T-helper 1 cell treated with Interleukin-12 subunit alpha and Interleukin-12 subunit beta and Interleukin-4 antibody, amounts not matched to agents 30 ng/mL and 1 ng/mL, for 36 hours (primary cell): ENCODE data around the gene TMED3. TPM values are rescaled to one million over a fixed set of nuclear protein-coding genes. Genes with fewer than 3 reads are reported as not detected.

Experiments used
- intact Hi-C: fragments of 100-400 bp; cut with micrococcal nuclease; formaldehyde crosslinking; loops from one replicate; pipeline ENCODE4 v1.15.1; 2024
- total RNA-seq: library from RNA; stranded (reverse); gene quantifications from 2 replicates; pipeline ENCODE4 v1.2.3, GENCODE V29; 2022

Gene TMED3
- total RNA-seq = 45.0 and 45.3 TPM in 2 replicates

DNA sequence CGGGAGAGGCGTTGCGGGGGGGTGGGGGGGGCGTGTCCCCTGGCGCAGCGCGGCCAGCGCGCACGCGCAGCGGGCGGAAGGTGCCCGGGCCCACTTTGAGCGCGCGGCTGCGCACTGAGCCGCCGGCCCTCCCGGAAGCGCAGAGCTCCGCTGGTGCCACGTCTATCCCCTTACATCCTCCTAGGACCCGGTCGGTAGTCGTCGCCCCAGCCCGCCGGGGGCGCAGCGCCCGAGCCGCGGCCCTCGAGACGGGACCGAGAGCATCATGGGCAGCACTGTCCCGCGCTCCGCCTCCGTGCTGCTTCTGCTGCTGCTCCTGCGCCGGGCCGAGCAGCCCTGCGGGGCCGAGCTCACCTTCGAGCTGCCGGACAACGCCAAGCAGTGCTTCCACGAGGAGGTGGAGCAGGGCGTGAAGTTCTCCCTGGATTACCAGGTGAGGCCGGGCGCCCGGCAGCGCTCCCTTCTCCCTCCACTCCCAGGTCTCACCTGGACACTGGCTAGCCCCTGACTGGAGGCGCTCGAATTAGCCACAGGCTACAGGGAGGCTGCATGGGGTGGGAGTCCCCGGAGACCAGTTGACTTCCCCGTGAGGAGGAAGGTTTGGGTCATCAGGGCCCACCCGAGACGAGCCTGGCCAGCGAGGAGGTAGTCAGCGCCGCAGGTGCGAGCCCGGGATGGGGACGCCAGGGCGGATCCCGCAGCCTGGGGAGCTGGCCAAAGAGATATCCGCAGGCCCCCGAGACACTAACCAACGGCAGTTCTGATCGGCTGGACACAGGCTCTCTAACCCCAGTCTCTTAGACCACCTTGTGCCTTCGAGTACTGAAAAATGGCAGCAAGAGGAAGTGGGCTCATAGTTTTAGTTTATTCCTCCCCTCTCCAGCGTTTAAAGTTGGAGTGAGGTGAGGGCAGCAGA is at the start of gene TMED3:
Gene TMED3 (plus strand): TSS at position 128 of the 916 bp plus-strand sequence. CDS start 138 bp downstream, at position 266.
- intact Hi-C loops = loop anchor here (2.0 to 10.0 kb wide), 2 partner anchors 842 to 1984 kb away; partner anchors contain the start of gene FAH

DNA sequence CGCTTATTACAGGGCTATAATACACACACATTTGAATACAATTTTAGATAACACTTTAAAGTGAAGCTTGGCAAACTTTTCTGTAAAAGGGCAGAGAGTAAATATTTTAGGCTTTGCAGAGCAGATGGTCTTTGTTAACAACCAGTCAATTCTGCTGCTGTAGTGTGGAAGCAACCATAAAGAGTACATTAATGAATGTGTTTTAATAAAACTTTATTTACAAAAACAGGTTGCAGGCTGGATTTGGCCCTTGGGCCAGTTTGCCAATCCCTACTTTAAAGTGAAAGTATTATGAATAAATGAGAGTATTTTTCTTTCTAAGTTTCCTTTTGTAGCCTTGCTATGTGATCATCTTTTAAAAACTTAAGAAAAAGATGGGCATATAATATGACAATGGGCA is 49.1 kb upstream of the TMED3 start:
- intact Hi-C loops = no loop called here

DNA sequence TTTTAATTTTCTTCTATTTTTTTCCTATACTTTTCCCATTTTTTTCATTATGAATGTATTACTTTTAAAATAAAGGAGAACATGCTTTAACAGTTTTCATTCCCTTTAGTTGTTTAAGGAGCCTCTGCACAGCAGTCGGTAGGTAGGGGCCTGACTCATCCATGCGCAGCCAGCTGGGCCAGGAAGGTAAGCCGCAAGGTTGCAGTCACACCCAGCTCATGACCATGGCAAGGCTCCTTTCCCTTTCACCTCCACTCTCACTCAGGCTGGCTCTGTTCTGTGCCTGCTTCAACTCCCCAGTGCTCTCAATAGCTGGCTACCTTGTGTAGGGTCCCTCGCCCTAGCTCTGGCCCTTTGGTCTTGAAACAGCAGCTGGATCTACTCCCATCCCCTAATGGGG is 45.7 kb upstream of the TMED3 start:
- intact Hi-C loops = no loop called here

DNA sequence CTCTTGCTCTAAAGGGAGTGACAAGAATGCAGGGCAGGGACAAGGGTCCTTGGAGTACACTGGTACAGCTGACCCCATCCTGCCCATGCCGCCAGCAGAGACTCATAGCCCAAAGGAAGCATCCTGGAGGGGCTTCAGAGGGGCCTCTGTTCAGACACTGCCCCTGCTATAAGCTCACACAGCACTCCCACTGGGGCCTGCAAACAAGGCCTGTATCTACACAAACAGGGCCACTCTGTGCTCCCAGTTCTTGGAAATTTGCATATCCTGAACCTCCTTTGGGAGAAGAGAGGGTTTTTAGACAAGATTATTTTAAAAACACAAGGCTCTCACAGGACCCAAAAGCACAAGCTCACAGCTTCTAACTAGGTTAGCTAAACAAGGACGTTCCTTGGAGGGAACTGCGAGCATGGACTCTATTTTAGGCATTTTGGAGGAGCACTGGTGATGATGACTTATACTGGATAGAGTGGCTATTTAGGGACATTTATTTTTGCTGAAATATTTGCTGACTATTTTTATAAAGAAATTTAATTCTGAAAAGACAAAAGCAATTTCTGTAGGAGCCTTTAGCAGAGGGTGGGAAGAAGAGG is 44.8 kb upstream of the TMED3 start:
- intact Hi-C loops = no loop called here

DNA sequence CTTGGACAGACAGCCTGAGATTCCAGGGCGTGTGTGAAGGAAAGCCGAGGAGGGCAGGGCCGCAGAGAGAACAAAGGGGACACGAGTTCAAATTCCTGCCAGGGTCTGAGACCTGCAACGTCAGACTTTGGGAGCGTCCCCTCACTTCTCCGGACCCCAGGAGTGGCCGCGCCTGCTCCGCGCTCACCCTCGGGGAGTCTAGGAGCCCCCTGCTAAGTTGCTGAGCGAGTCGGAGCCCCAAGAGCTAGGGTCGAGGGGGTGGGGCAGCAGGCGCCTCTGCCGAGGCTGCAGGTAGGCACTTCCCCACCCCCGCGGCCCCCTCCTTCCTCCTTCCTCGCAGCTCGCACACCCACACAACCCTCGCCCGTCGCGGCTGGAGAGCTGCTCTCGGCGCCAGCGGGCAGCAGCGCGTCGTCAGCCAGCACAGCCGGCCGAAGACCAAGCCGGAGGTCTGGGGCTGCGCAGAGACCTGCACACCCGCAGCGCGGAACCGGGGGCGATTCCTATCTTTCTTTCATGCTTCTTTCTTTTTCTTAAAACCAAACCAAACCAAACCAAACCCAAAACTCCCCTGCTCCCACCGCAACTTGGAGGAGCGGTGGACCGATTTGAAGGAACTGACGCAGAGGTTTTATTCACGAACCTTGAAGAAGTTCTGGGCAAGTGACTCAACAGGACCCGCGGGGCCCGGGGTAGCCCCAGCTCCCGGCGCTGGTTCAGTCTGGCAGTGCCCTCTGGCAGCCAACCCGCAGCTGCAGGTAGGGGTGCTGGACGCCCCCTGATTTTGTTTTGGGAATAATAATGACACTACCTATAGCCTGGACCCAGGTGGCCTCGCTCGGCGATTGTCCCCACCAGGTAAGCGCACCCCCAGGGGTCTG is 28.3 kb upstream of the TMED3 start, which contains the start of gene ANKRD34C:
Gene ANKRD34C (plus strand): TSS at position 352 of the 881 bp plus-strand sequence. CDS start 10,563 bp downstream, outside the sequence.
- intact Hi-C loops = no loop called here

DNA sequence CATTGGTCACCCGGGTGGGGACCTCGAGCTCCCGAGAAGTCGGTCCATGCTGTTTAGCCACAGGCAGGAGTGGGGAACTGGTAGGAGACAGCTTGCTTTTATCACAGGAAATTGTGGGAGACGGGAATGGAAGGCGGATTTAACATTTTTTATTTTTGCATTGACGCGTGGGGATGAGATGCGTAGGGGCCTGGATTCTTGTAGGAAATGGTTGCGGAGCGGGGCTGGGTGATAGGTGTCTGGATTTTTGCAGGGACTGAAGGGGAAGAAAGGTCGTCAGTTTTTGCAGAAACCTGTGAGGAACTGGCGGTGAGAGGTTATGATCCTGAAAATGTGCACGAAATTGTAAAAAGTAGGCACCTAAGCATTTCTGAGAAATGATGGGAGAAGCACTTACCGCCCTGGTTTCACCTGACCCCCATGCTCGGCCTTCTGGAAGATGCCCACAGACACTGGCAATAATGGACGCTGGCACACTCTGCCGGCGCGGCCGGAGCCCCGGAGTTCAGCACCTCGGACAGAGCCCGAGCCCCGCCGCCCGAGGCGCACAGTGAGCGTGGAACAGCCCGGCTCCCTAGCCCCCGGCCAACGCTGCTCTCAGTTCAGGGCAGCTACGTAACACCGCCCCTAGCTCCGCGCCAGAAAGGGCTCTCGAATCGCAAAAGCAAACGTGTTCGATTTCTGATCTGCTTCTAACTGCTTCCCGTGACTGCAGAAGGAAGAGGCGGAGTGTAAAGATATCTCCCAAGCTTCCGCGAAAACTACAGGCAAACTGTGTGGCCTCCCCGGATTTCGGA is 27.5 kb upstream of the TMED3 start:
- intact Hi-C loops = no loop called here

DNA sequence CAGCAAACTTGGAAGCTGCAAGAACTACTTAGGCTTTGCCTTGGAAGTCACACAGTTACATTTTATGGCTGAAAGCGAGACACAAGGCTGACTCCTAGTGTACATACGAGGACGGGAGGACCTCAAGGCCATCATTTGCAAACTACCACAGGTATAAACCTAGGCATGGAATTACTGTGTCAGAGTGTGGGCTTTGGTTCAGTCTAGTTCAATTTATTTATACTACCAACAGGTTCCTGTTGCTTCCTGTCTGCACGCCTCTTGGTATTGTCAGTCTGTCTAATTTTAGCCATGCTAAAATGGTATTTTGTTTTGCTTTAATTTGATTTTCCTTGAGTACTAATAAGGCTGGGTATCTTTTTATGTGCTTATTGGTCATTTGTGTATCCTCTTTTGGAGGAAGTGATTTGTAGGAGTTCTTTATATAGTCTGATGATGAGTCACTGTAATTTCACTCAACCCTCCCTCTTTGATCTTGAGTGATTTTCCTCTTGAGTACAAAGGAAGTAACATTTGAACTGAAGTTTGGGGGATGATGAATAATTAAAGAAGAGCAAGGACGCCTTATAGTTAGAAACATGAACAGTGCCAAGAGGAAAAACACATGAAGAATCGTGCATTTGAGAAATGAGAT is 20.2 kb upstream of the TMED3 start:
- intact Hi-C loops = no loop called here

DNA sequence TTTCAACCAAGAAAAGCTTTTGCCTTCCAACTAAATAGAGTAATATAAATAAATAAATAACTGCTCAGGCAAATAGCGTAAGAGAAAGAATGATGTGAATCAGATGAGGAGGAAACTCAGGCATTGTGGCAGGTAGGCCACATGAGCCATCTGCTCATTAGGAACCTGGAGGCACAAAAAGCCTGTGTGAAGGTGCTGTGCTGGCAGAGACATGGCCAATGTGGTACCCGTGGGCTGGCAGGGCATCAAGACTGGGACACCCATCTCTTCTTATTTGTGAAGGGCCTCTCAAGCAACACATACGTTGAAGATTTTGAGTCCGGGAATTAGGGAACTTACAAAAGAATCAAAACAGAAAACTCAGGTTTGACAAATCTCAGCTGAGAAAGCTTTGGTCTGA is 18.9 kb upstream of the TMED3 start:
- intact Hi-C loops = no loop called here

DNA sequence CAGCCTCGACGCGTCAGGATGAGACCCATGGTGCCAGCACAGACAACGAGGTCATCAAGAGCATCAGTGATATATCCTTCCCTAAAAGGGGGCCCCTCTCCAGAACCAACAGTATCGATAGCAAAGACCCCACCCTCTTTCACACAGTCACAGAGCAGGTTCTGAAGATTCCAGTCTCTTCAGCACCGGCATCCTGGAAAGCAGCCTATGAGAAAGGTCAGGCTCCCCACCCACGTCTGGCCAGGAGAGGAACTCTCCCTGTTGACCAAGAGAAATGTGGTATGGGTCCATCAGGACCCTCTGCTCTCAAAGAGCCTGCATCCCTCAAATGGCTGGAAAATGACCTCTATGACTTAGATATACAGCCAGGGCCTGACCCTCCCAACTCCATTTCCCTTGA is 16.8 kb upstream of the TMED3 start:
- intact Hi-C loops = no loop called here

DNA sequence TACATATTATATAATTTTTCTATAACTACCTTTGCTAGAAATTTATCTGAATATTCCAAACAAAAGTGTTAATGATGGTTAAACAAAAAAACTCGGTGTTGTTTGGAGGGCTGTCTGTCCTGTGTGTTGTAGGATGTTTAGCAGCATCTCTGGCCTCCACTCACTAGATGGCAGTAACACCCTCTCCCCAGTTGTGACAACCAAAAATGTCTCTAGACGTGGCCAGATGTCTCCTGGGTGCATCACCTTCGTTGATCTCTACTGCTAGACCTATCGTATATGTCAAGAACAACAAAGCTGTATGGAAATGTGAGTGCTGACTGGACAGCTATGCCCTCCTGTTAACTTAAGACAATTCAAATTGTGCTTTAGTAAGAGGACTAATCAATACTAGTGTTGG is 14.3 kb upstream of the TMED3 start:
- intact Hi-C loops = no loop called here

DNA sequence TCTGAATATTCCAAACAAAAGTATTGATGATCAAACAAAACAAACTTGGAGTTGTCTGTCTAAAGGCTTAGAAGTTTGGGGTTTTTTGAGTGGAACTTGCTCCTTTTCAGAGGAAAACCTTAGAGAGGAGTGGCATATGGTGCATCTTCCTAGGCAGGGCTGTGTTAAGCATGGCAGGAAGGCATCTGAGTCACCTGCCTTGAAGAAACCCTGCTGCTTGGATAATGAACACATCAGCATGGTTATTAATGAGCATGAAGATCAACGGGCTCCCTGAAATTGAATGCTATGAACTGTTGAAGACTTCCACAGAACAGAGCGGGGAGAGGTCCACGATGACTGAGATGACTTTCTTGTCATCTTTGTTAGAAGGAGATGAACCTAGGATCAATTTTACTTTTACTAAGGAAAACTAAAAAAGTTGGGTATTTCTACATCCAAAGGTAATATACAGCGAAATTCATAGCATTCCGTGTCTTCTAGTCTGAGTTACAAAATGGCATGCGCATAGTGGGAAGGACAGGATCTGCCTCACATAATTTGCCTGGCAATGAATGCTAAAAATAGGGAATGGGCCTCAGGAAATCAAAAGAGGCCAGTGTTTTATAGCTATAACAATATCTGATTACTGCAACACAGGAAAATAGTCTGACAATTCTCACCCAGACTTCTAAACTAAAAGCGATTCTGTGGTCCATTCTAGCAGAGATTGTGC is 11.6 kb upstream of the TMED3 start:
- intact Hi-C loops = no loop called here

DNA sequence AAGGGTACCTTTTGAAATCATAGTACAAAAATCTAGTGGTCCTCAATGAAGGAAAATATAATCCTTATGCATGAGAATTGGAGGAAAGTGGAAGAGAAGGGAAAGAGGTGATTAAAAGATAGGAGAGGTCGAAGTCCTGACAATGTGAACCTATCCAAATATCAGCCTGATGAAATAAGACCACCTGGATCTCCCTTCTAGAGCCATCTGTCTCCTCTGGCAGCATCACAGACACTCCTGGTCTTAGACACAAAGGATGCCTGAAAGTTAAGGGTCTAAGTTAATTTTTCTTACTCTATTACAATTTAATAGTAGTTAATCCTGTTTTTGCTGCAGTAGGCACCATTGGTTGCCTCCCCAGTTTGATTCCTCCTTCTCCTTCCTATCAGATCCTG is 11.1 kb upstream of the TMED3 start:
- intact Hi-C loops = no loop called here

DNA sequence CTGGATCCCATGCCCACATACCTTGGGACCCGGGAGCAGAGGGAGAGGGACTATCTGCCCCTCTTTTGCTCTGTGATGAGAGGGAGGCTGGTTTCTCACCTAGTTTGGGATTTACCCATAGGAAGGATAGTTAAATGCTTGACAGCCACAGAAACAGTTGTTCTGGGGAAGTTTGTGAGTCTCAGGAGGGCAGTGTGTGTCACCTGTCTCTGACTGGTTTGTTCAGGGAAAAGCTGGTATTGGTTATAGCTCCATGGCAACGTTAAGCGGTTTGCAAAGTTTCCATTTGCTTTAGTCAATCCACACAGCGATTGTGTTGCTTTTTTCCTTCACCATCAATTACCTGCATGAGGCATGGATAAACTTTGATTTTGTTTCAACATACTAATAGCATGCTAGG is 3.7 kb upstream of the TMED3 start:
- intact Hi-C loops = no loop called here

DNA sequence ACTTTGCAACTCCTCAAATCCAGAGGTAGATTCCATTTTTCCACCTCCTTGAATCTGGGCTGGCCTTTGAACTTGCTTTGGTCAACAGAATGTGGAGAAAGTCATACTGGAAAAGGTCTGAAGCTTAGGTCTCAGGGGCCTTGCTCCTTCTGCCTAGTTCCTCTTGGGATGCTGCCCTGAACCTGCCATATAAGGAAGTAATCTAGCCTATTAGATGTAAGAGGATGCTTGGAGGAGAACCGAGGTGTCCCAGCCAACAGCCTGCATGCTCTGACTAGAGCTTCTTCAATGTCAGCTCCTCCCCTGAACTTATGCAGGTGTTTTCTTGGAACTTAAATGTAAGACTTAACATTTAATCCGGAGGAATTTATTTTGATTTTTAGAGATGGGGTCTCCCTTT is 2.0 kb upstream of the TMED3 start:
- intact Hi-C loops = no loop called here

DNA sequence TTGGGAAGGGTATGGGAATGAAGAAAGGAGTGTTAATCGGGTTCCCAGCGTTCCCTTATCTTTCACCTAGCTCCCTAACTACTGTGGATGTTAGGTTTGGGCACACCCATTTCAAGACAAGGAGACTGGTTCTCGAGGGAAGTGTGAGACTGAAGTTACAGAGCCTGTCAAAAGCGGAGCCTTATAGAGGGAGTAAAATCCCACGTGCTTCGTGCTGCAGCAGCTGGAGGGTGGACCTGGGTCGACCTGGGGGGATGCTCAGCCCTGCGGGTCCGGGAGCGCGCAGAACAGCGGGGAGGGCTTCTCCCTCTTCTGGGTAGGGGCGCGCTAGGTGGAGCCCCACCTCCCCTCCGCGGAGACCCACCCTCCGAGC is 314 bp upstream of the TMED3 start:
- intact Hi-C loops = loop anchor here (2.0 to 10.0 kb wide), 2 partner anchors 842 to 1984 kb away; partner anchors contain the start of gene FAH

DNA sequence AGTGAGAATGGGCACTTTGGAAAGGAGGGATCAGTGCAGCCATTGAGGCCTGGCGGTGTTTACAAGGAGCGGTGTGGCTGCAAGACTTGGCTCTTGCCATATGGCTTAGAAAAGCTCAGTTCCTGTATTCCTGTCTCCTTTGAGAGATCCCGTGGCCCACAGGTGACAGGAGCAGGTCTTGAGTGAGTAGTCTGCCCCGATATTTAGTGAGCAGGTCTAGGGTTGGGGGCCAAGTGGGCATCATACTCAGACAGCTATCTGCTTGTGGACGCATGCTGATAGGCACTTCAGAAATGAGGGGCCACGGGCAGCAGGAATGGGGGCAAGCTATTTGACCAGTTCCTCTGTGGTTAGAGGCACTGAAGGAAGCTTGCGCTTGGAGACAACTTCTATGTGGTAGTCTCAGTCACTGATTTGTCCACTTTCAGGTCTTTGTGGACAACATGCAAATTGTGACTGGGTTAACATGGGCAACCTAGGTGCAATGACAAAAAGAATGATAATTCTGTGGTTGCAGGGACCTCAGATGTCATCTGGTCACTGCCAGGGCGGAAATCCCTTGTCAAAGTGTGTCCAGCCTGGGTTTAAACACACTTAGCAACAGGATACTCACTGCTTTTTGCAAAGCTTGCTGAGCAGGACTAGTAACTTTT is 1.1 kb downstream of the TMED3 start:
- intact Hi-C loops = loop anchor here (2.0 to 10.0 kb wide), 2 partner anchors 841 to 1983 kb away; partner anchors contain the start of gene FAH

DNA sequence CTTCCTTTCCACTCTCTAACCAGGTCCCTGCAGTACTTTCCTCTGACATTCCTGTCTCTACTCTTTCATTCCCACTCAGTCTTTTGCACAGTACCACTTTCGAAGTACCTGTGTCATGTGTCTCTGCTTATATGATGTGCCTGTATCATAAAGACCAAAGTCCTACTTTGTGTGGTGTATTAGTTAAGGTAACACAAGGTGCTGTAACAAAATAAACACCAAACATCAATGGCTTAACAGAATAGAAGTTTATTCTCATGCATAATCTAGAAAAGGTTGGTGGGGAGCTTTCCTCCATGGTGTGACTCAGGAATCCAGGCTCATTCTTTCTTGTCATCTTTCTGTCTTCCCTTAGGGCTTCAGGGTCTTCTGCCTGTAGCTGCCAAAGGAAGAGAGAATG is 3.3 kb downstream of the TMED3 start:
- intact Hi-C loops = loop anchor here (10.0 kb wide), 1 partner anchor 1981 kb away; no protein-coding TSS in a partner anchor

DNA sequence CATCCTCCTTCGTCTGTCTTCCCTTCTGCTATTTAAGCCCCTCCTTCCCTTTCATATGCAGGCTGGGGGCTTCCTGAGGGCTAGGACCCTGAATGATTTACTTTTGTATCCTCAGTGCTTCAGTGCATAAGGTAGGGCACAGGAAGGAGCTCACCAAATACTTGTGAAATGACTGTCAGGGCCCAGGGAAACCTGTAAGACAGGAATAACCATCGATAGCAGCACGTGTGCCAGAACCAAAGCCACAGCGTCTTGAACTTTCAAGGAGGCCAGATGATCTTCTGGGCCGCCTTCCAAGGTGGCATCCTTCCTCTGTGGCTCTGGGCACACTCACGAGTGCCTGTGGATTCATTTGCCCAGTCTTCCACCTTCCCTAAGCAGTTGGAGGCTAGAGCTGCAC is 3.9 kb downstream of the TMED3 start:
- intact Hi-C loops = loop anchor here (10.0 kb wide), 1 partner anchor 1980 kb away; no protein-coding TSS in a partner anchor
